Loucy (cell line): ENCODE measurements around the gene WAC.

ENCODE experiments used
- H2AFZ ChIP-seq: fragments of 200-600 bp; sonication (generic); 2 replicates; pipeline ENCODE4 v1.6.0; 2016; ENCODE audit warnings: antibody characterized with exemption, mild to moderate bottlenecking, low read length, moderate library complexity
- H3F3A ChIP-seq: fragments of 200-600 bp; 2 replicates; pipeline ENCODE4 v1.6.0; 2016; ENCODE audit warnings: antibody characterized with exemption, low read depth, mild to moderate bottlenecking
- H3K27me3 ChIP-seq: fragments of 200-600 bp; sonication (generic); 2 replicates; pipeline ENCODE4 v1.6.1; 2014; ENCODE audit warnings: low read length, mild to moderate bottlenecking; ENCODE audit not compliant: insufficient read depth, poor library complexity, severe bottlenecking
- H3K36me3 ChIP-seq: fragments of 200-600 bp; sonication (generic); 2 replicates; pipeline ENCODE4 v1.6.1; 2016; ENCODE audit warnings: low read length; ENCODE audit not compliant: insufficient read depth
- H3K4me1 ChIP-seq: fragments of 200-600 bp; sonication (generic); 2 replicates; pipeline ENCODE4 v1.5.1; 2014; ENCODE audit warnings: low read length, mild to moderate bottlenecking; ENCODE audit not compliant: insufficient read depth, poor library complexity, severe bottlenecking
- H3K4me2 ChIP-seq: fragments of 200-600 bp; sonication (generic); 2 replicates; pipeline ENCODE4 v1.6.0; 2014; ENCODE audit warnings: antibody characterized with exemption, low read length, low read depth, mild to moderate bottlenecking; ENCODE audit not compliant: poor library complexity, severe bottlenecking
- H3K4me3 ChIP-seq: fragments of 200-600 bp; sonication (generic); 2 replicates; pipeline ENCODE4 v1.5.1; 2014; ENCODE audit warnings: low read length, mild to moderate bottlenecking, mixed read lengths; ENCODE audit not compliant: poor library complexity, severe bottlenecking
- H3K79me2 ChIP-seq: fragments of 200-600 bp; sonication (generic); 2 replicates; pipeline ENCODE4 v1.6.1; 2014; ENCODE audit warnings: low read length; ENCODE audit not compliant: insufficient read depth
- H3K9ac ChIP-seq: fragments of 200-600 bp; sonication (generic); 2 replicates; pipeline ENCODE4 v1.6.0; 2014; ENCODE audit warnings: mild to moderate bottlenecking, low read depth, low read length, moderate library complexity; ENCODE audit not compliant: poor library complexity, severe bottlenecking
- H3K9me2 ChIP-seq: fragments of 200-600 bp; sonication (generic); replicated peaks from 2 replicates; pipeline ENCODE4 v1.6.1; 2016; ENCODE audit warnings: low read depth, low read length, mixed read lengths
- H3K9me3 ChIP-seq: fragments of 200-600 bp; sonication (generic); 2 replicates; pipeline ENCODE4 v1.6.1; 2014; ENCODE audit warnings: mild to moderate bottlenecking, antibody characterized with exemption, low read length, low read depth; ENCODE audit not compliant: insufficient read depth
- H4K20me1 ChIP-seq: fragments of 200-600 bp; sonication (generic); 2 replicates; pipeline ENCODE4 v1.6.0; 2014; ENCODE audit warnings: antibody characterized with exemption, low read length, mild to moderate bottlenecking; ENCODE audit not compliant: insufficient read depth, poor library complexity, severe bottlenecking
- EZH2phosphoT487 ChIP-seq: fragments of 200-600 bp; IDR thresholded peaks from 2 replicates; pipeline ENCODE4 v1.6.1; 2018; ENCODE audit warnings: antibody characterized with exemption, mild to moderate bottlenecking, moderate library complexity, borderline replicate concordance
- TF ChIP-seq, protein P1 (sequence below): fragments of 200-600 bp; sonication (generic); conservative IDR thresholded peaks from 2 replicates; pipeline ENCODE4 v1.5.1; 2014; ENCODE audit warnings: mild to moderate bottlenecking, antibody characterized with exemption, low read length

WAC gene

GRCh38 chr10:28554952-28555351 is 22.0 kb downstream of the WAC start:
- Histone ChIP-seq H3K9me2 (no peaks in the 10 kb centered on the region), H4K20me1 (peaks cover 98% of the 10 kb centered on the region), H3K4me3 (no peak overlapping the region), H3K9me3 (no peaks in the 10 kb centered on the region), H3K4me1 (peaks cover 27% of the 10 kb centered on the region), H3F3A (peaks cover 5% of the 10 kb centered on the region; the same call in 1 of the 2 replicates), H3K27me3 (no peaks in the 10 kb centered on the region), H3K9ac (no peak overlapping the region), H2AFZ (no peak overlapping the region), H3K79me2 (peaks cover 100% of the 10 kb centered on the region), H3K36me3 (peaks cover 68% of the 10 kb centered on the region), H3K4me2 (no peak overlapping the region)
- TF ChIP-seq, protein P1, sequence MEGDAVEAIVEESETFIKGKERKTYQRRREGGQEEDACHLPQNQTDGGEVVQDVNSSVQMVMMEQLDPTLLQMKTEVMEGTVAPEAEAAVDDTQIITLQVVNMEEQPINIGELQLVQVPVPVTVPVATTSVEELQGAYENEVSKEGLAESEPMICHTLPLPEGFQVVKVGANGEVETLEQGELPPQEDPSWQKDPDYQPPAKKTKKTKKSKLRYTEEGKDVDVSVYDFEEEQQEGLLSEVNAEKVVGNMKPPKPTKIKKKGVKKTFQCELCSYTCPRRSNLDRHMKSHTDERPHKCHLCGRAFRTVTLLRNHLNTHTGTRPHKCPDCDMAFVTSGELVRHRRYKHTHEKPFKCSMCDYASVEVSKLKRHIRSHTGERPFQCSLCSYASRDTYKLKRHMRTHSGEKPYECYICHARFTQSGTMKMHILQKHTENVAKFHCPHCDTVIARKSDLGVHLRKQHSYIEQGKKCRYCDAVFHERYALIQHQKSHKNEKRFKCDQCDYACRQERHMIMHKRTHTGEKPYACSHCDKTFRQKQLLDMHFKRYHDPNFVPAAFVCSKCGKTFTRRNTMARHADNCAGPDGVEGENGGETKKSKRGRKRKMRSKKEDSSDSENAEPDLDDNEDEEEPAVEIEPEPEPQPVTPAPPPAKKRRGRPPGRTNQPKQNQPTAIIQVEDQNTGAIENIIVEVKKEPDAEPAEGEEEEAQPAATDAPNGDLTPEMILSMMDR = no peak
- TF ChIP-seq EZH2phosphoT487 = no peak

GRCh38 chr10:28555358-28555757 is 22.4 kb downstream of the WAC start:
- Histone ChIP-seq H3K9me3 (no peaks in the 10 kb centered on the region), H3F3A (peaks cover 5% of the 10 kb centered on the region; the same call in 1 of the 2 replicates), H3K36me3 (peaks cover 70% of the 10 kb centered on the region), H3K4me1 (peaks cover 23% of the 10 kb centered on the region), H2AFZ (no peak overlapping the region), H3K79me2 (peaks cover 100% of the 10 kb centered on the region), H3K4me3 (no peak overlapping the region), H4K20me1 (peaks cover 98% of the 10 kb centered on the region), H3K27me3 (no peaks in the 10 kb centered on the region), H3K9ac (no peak overlapping the region), H3K4me2 (no peak overlapping the region), H3K9me2 (no peaks in the 10 kb centered on the region)
- TF ChIP-seq, protein P1 = no peak

GRCh38 chr10:28556142-28556541 is 23.2 kb downstream of the WAC start:
- no peak overlapping the region for H3K9ac ChIP-seq
- H4K20me1 ChIP-seq = peaks cover 98% of the 10 kb centered on the region
- H2AFZ ChIP-seq = no peak overlapping the region
- TF ChIP-seq, protein P1 = no peak
- TF ChIP-seq EZH2phosphoT487 = no peak
- no peak overlapping the region for H3K4me2 ChIP-seq
- no peaks in the 10 kb centered on the region for H3K9me3 ChIP-seq
- peaks cover 16% of the 10 kb centered on the region for H3K4me1 ChIP-seq
- peaks cover 74% of the 10 kb centered on the region for H3K36me3 ChIP-seq
- H3K79me2 ChIP-seq = peaks cover 100% of the 10 kb centered on the region
- no peaks in the 10 kb centered on the region for H3F3A ChIP-seq
- H3K9me2 ChIP-seq = no peaks in the 10 kb centered on the region
- no peak overlapping the region for H3K4me3 ChIP-seq
- H3K27me3 ChIP-seq = no peaks in the 10 kb centered on the region
